KOPT-K1 (cell line): ENCODE measurements around the gene GET3.
A peak's percentile ranks its signal among the peaks of the same experiment; 100 is the strongest.

ENCODE experiments used
- H3K27ac ChIP-seq: fragments of 200-600 bp; sonication (generic); 2 replicates; pipeline ENCODE4 v1.5.1; 2016; ENCODE audit warnings: antibody characterized with exemption, mild to moderate bottlenecking, low read depth, low read length; ENCODE audit not compliant: poor library complexity, severe bottlenecking
- H3K36me3 ChIP-seq: fragments of 200-600 bp; sonication (generic); 2 replicates; pipeline ENCODE4 v1.5.1; 2017; ENCODE audit warnings: antibody characterized with exemption, mild to moderate bottlenecking, low read length, moderate library complexity; ENCODE audit not compliant: insufficient read depth
- H3K9me3 ChIP-seq: fragments of 200-600 bp; sonication (generic); 2 replicates; pipeline ENCODE4 v1.5.1; 2017; ENCODE audit warnings: antibody characterized with exemption, low read length, mild to moderate bottlenecking; ENCODE audit not compliant: insufficient read depth, poor library complexity, severe bottlenecking

The GET3 gene

GRCh38 chr19:12756150-12756883, 19.0 kb downstream of the GET3 start:
- Histone ChIP-seq H3K9me3 (no peaks in the 10 kb centered on the region), H3K36me3 (no peaks in the 10 kb centered on the region), H3K27ac (no peak overlapping the region)

GRCh38 chr19:12757544-12758274, 20.4 kb downstream of the GET3 start:
- H3K27ac ChIP-seq = no peak overlapping the region
- no peaks in the 10 kb centered on the region for H3K36me3 ChIP-seq
- H3K9me3 ChIP-seq = no peaks in the 10 kb centered on the region

- Histone ChIP-seq H3K36me3 (no peaks in the 10 kb centered on the region), H3K9me3 (no peaks in the 10 kb centered on the region), H3K27ac (no peak overlapping the region)
These were observed 22.4 kb downstream of the GET3 start for GRCh38 chr19:12759686-12760085.

GRCh38 chr19:12763100-12763499, 25.8 kb downstream of the GET3 start:
- Histone ChIP-seq H3K9me3 (no peaks in the 10 kb centered on the region), H3K27ac (no peak overlapping the region), H3K36me3 (no peaks in the 10 kb centered on the region)

- no peaks in the 10 kb centered on the region for H3K36me3 ChIP-seq
These were observed 27.4 kb downstream of the GET3 start for GRCh38 chr19:12764698-12765097.

GRCh38 chr19:12766051-12766521, 28.8 kb downstream of the GET3 start:
- H3K36me3 ChIP-seq = no peaks in the 10 kb centered on the region
- no peaks in the 10 kb centered on the region for H3K9me3 ChIP-seq
- no peak overlapping the region for H3K27ac ChIP-seq

More at GRCh38 chr19:12764698-12765097, 27.4 kb downstream of the GET3 start:
- Histone ChIP-seq H3K9me3 (no peaks in the 10 kb centered on the region), H3K27ac (no peak overlapping the region)

GRCh38 chr19:12767150-12767549, 29.9 kb downstream of the GET3 start:
- H3K27ac ChIP-seq = no peak overlapping the region
- no peaks in the 10 kb centered on the region for H3K36me3 ChIP-seq

GRCh38 chr19:12767666-12768065, 30.4 kb downstream of the GET3 start:
- Histone ChIP-seq H3K27ac (no peak overlapping the region), H3K36me3 (no peaks in the 10 kb centered on the region)

More at GRCh38 chr19:12767150-12767549, 29.9 kb downstream of the GET3 start:
- no peaks in the 10 kb centered on the region for H3K9me3 ChIP-seq

GRCh38 chr19:12769689-12770088, 32.4 kb downstream of the GET3 start:
- Histone ChIP-seq H3K9me3 (no peaks in the 10 kb centered on the region), H3K27ac (no peak overlapping the region), H3K36me3 (no peaks in the 10 kb centered on the region)

More at GRCh38 chr19:12767666-12768065, 30.4 kb downstream of the GET3 start:
- no peaks in the 10 kb centered on the region for H3K9me3 ChIP-seq

GRCh38 chr19:12770922-12771321, 33.6 kb downstream of the GET3 start:
- Histone ChIP-seq H3K36me3 (no peaks in the 10 kb centered on the region), H3K27ac (no peak overlapping the region), H3K9me3 (no peaks in the 10 kb centered on the region)

GRCh38 chr19:12772323-12772722, 35.0 kb downstream of the GET3 start:
- no peaks in the 10 kb centered on the region for H3K9me3 ChIP-seq
- no peak overlapping the region for H3K27ac ChIP-seq
- H3K36me3 ChIP-seq = no peaks in the 10 kb centered on the region

- Histone ChIP-seq H3K27ac (no peak overlapping the region), H3K36me3 (no peaks in the 10 kb centered on the region), H3K9me3 (no peaks in the 10 kb centered on the region)
These were observed 36.3 kb downstream of the GET3 start for GRCh38 chr19:12773571-12773970.

- no peaks in the 10 kb centered on the region for H3K9me3 ChIP-seq
- H3K36me3 ChIP-seq = no peaks in the 10 kb centered on the region
- peak within 1 kb of the TSS; percentile 33 for H3K27ac ChIP-seq
These were observed 37.6 kb downstream of the GET3 start, which contains the start of gene HOOK2 for GRCh38 chr19:12774588-12775555. HOOK2 (minus strand) TSS chr19:12775552; CDS start chr19:12775449, 103 bp downstream.

GRCh38 chr19:12777217-12778016, 40.1 kb downstream of the GET3 start:
- H3K27ac ChIP-seq = peak overlapping the region; percentile 82
- no peaks in the 10 kb centered on the region for H3K36me3 ChIP-seq
- H3K9me3 ChIP-seq = no peaks in the 10 kb centered on the region
